HepG2 (cell line): Measurements from ENCODE around the gene FXR2. TPM values are rescaled to one million over a fixed set of nuclear protein-coding genes. Genes with fewer than 3 reads are reported as not detected.
A peak's percentile ranks its signal among the peaks of the same experiment; 100 is the strongest.

Source experiments
- ARID2 ChIP-seq: sonication (generic); formaldehyde crosslinking; IDR thresholded peaks from 2 replicates; pipeline ENCODE4 v1.8.1; 2022; ENCODE audit warnings: mild to moderate bottlenecking, missing genetic modification reagents, borderline replicate concordance
- CTCF ChIP-seq: sonication (generic); formaldehyde crosslinking; IDR thresholded peaks from 2 replicates; pipeline ENCODE4 v1.5.0; 2020; ENCODE audit warnings: mild to moderate bottlenecking, missing genetic modification reagents, moderate library complexity
- DR1 ChIP-seq: sonication (generic); formaldehyde crosslinking; IDR thresholded peaks from 2 replicates; pipeline ENCODE4 v1.8.0; 2021; ENCODE audit warnings: mild to moderate bottlenecking, missing genetic modification reagents, inconsistent platforms
- GABPA ChIP-seq, 2 experiments: IDR thresholded peaks; 2 replicates each; pipeline ENCODE4 v1.6.1; 2011 to 2016; ENCODE audit warnings: low read depth in 2 of 2, low read length in 1 of 2, missing biosample characterization in 1 of 2, missing genetic modification characterization in 1 of 2
- KDM2A ChIP-seq: sonication (generic); formaldehyde crosslinking; IDR thresholded peaks from 2 replicates; pipeline ENCODE4 v1.4.0; 2020; ENCODE audit warnings: low read depth, missing genetic modification reagents, borderline replicate concordance
- KIAA2018 ChIP-seq: sonication (generic); formaldehyde crosslinking; IDR thresholded peaks from 2 replicates; pipeline ENCODE4 v1.5.0; 2020; ENCODE audit warnings: mild to moderate bottlenecking, missing genetic modification reagents, borderline replicate concordance
- MED8 ChIP-seq: sonication (generic); formaldehyde crosslinking; IDR thresholded peaks from 2 replicates; pipeline ENCODE4 v1.8.1; 2023; ENCODE audit warnings: mild to moderate bottlenecking, missing genetic modification reagents; ENCODE audit not compliant: insufficient replicate concordance
- MEF2D ChIP-seq: sonication (generic); formaldehyde crosslinking; IDR thresholded peaks from 2 replicates; pipeline ENCODE4 v1.5.1; 2020; ENCODE audit warnings: mild to moderate bottlenecking, missing genetic modification reagents
- RFX5 ChIP-seq: IDR thresholded peaks from 2 replicates; pipeline ENCODE4 v1.6.1; 2011; ENCODE audit warnings: low read depth, low read length, improper control_type of control experiment
- SAP130 ChIP-seq: IDR thresholded peaks from 2 replicates; pipeline ENCODE4 v1.6.1; 2016; ENCODE audit warnings: low read depth
- SIX1 ChIP-seq: sonication (generic); formaldehyde crosslinking; IDR thresholded peaks from 2 replicates; pipeline ENCODE4 v1.4.0; 2020; ENCODE audit warnings: missing genetic modification reagents, borderline replicate concordance
- SMARCC2 ChIP-seq: fragments of 450-650 bp; IDR thresholded peaks from 2 replicates; pipeline ENCODE4 v1.6.1; 2017; ENCODE audit warnings: antibody characterized with exemption, mild to moderate bottlenecking
- SOX13 ChIP-seq, 3 experiments: fragments of 450-650 bp in 1 of 3; sonication (generic) in 1 of 3; formaldehyde crosslinking in 1 of 3; IDR thresholded peaks in 2 of 3; conservative IDR thresholded peaks in 1 of 3; 2 replicates each; pipeline versions ENCODE4 v1.5.0 to v1.6.1; 2016 to 2020; ENCODE audit warnings: antibody characterized with exemption in 1 of 3, mild to moderate bottlenecking in 1 of 3, missing compliant biosample characterization in 1 of 3, missing genetic modification reagents in 1 of 3, moderate library complexity in 1 of 3
- TEAD3 ChIP-seq: optimal IDR thresholded peaks from 2 replicates; pipeline ENCODE3; 2016; ENCODE audit warnings: borderline replicate concordance
- ZNF207 ChIP-seq: fragments of 450-650 bp; IDR thresholded peaks from 2 replicates; pipeline ENCODE4 v1.6.1; 2016; ENCODE audit warnings: antibody characterized with exemption, borderline replicate concordance
- ZNF431 ChIP-seq: sonication (generic); formaldehyde crosslinking; IDR thresholded peaks from 2 replicates; pipeline ENCODE4 v1.9.0; 2022; ENCODE audit warnings: missing genetic modification reagents, low read depth, mild to moderate bottlenecking, borderline replicate concordance
- ZNF552 ChIP-seq: sonication (generic); formaldehyde crosslinking; IDR thresholded peaks from 2 replicates; pipeline ENCODE4 v1.9.0; 2022; ENCODE audit warnings: missing genetic modification reagents, mild to moderate bottlenecking, borderline replicate concordance
- ZNF577 ChIP-seq: sonication (generic); formaldehyde crosslinking; IDR thresholded peaks from 2 replicates; pipeline ENCODE4 v1.4.0; 2020; ENCODE audit warnings: mild to moderate bottlenecking, low read depth, missing genetic modification reagents, borderline replicate concordance
- ZNF777 ChIP-seq: sonication (generic); formaldehyde crosslinking; IDR thresholded peaks from 2 replicates; pipeline ENCODE4 v1.4.0; 2020; ENCODE audit warnings: missing genetic modification reagents
- ZNF792 ChIP-seq: IDR thresholded peaks from 2 replicates; pipeline ENCODE4 v1.6.1; 2016
- polyA plus RNA-seq, 8 experiments: library from polyadenylated mRNA; depleted of rRNA in 3 of 8; stranded (reverse) in 7 of 8; unstranded in 1 of 8; fragments of >200 nt; fragmentation: Illumina TruSeq in 4 of 8; extraction: Trizol in 4 of 8; gene quantifications; 2 replicates each; pipeline versions ENCODE4 v1.2.1 to v1.2.3, GENCODE V29; 2011 to 2016; ENCODE audit warnings: low read depth in 4 of 8, missing spikeins in 1 of 8, mixed read lengths in 1 of 8; ENCODE audit not compliant: insufficient read depth in 1 of 8
- total RNA-seq, 5 experiments: library from RNA; depleted of rRNA; stranded (reverse); fragments of >200 nt; fragmentation: Illumina TruSeq; extraction: Trizol; gene quantifications; 2 replicates each; pipeline ENCODE4 v1.2.3, GENCODE V29; 2016; ENCODE audit warnings: low read depth in 1 of 5

FXR2 gene
- total and polyA plus RNA-seq, 2 of the 13 experiments (the other 11 are each of a cell fraction or from before 2014, with no cell fraction given), result 20.9 to 24.4 TPM

- no peak; the same call in 1 of the 2 replicates for TF ChIP-seq CTCF (CRISPR knock-in tag)
- no peak for TF ChIP-seq ZNF792 (CRISPR knock-in tag)
- no peak for TF ChIP-seq ARID2 (CRISPR knock-in tag)
- TF ChIP-seq KIAA2018 (CRISPR knock-in tag), result no peak
- peak; percentile 86 for TF ChIP-seq SAP130 (CRISPR knock-in tag)
- TF ChIP-seq GABPA (IDR thresholded peaks at IDR 0.05; ENCODE audit: low read depth, low read length), result peak; percentile 60
- TF ChIP-seq GABPA (CRISPR knock-in tag; IDR thresholded peaks at IDR 0.05; ENCODE audit: low read depth), result peak; percentile 71
- peak; percentile 87 for TF ChIP-seq KDM2A
- no peak for TF ChIP-seq SOX13 (IDR thresholded peaks at IDR 0.05)
- TF ChIP-seq SOX13 (CRISPR knock-in tag; conservative IDR thresholded peaks at IDR 0.05 in 1 of 2, IDR thresholded peaks at IDR 0.05 in 1 of 2), result no peak
- 0 out of 2 replicates have a peak, but pooled peaks have one; percentile 3 for TF ChIP-seq MEF2D (CRISPR knock-in tag)
- TF ChIP-seq ZNF431, result no peak
- peak; percentile 45; the same call in 1 of the 2 replicates for TF ChIP-seq ZNF777 (CRISPR knock-in tag)
- no peak for TF ChIP-seq ZNF577
- no peak for TF ChIP-seq ZNF207
- TF ChIP-seq RFX5, result no peak; the same call in 1 of the 2 replicates
- no peak for TF ChIP-seq TEAD3 (CRISPR knock-in tag)
- TF ChIP-seq SMARCC2, result no peak
- 0 out of 2 replicates have a peak, but pooled peaks have one; percentile 42 for TF ChIP-seq DR1
- peak; percentile 34; the same call in 1 of the 2 replicates for TF ChIP-seq ZNF552 (CRISPR knock-in tag)
- no peak for TF ChIP-seq SIX1
- TF ChIP-seq MED8 (CRISPR knock-in tag), result no peak
These were observed 53.0 kb downstream of the FXR2 start, which contains the start of gene SENP3 (continued) for GRCh38 chr17:7561589-7562207.
